Cardiac fibroblast (primary cell): ENCODE measurements around the gene SYNPO2.
"Not testable (repeated sequence)": the region's sequence is repeated elsewhere in the genome, so short reads cannot be mapped to it uniquely, and the experiment has no call there.

Experiments
- DNase-seq, 2 donors: peaks; one replicate each; pipeline versions ENCODE4 v3.0.0 to v3.0.0-alpha.2; 2010; ENCODE audit warnings: low read depth in 2 of 2
- H3K4me3 ChIP-seq, 2 donors: replicated peaks in 1 of 2; 1 replicate in 1 of 2; 2 replicates in 1 of 2; pipeline ENCODE4 v1.5.1; 2011; ENCODE audit warnings: low read depth in 2 of 2, low read length in 2 of 2, mild to moderate bottlenecking in 2 of 2, moderate library complexity in 1 of 2
- TF ChIP-seq, protein P1 (sequence below): IDR thresholded peaks from one replicate; pipeline ENCODE4 v1.5.1; 2011; ENCODE audit warnings: low read depth, mild to moderate bottlenecking, low read length, inconsistent platforms

SYNPO2 gene

DNA sequence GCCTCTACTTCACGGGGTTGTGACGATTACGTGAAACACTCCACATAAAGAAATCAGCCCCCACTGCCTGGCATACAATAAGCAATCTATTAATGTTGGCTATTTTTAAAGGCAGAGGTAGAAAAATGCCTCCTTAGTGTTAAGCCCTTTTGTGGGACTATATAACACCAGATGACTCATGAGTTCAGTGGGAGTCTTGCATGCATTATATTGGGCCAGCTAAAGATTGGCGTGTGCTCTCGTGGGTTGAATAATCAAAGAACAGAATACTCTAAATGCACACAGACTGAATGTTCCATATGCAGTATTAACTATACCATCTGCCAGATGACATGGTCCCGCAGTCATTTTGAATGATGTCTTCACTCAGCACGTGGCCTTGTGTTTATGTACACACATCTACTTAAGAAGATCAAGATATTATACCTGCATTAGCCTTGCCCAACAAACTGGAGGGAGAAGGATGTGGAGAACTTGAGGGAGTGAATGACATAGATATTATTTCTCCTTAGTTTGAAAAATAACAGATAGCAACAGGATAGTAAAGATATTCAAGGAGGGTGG is 162.0 kb downstream of the SYNPO2 start:
- no peak overlapping the region for H3K4me3 ChIP-seq
- no peak for DNase-seq
- TF ChIP-seq, protein P1, sequence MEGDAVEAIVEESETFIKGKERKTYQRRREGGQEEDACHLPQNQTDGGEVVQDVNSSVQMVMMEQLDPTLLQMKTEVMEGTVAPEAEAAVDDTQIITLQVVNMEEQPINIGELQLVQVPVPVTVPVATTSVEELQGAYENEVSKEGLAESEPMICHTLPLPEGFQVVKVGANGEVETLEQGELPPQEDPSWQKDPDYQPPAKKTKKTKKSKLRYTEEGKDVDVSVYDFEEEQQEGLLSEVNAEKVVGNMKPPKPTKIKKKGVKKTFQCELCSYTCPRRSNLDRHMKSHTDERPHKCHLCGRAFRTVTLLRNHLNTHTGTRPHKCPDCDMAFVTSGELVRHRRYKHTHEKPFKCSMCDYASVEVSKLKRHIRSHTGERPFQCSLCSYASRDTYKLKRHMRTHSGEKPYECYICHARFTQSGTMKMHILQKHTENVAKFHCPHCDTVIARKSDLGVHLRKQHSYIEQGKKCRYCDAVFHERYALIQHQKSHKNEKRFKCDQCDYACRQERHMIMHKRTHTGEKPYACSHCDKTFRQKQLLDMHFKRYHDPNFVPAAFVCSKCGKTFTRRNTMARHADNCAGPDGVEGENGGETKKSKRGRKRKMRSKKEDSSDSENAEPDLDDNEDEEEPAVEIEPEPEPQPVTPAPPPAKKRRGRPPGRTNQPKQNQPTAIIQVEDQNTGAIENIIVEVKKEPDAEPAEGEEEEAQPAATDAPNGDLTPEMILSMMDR = no peak

DNA sequence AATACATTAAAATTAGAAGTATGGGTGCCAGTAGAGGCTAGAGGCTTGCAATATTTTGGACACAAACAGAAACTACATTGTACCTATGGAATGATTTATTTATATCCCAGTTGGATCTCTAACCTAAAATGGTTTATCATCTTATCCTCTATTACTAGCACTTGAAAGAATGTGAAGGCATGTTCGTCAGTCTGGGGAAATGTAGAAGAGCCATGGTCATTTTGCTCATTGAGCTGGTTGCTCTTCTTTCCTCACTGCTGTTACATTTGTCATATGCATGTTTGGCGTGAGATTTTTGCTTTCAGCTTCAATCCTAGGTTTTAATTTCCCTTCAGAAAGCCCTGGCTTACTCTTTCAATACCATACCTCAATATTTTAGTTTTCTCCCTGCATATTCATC is 164.6 kb downstream of the SYNPO2 start:
- TF ChIP-seq, protein P1 = no peak
- DNase-seq = no peak
- no peak overlapping the region for H3K4me3 ChIP-seq

DNA sequence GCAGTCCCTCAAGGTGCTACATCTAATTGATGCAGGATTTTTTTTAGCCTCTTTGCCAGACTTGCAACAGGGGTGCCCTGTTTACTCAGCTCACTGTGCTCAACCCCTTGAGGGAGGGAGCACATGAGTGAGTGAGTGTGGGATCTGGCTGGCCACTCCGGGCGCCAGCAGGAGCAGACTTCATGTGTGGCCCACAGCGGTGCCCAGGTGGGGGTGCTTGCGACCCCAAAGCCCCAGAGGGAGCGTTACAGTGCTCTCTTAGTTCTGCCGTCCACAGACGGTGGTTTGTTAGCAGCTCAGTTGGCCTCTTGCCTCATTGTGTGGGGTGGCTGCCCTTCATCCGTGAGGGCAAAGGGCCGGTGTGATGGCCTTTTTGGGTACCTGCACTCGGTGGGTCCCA is 165.3 kb downstream of the SYNPO2 start:
- H3K4me3 ChIP-seq = no peak overlapping the region
- no peak for DNase-seq
- TF ChIP-seq, protein P1 = no peak

DNA sequence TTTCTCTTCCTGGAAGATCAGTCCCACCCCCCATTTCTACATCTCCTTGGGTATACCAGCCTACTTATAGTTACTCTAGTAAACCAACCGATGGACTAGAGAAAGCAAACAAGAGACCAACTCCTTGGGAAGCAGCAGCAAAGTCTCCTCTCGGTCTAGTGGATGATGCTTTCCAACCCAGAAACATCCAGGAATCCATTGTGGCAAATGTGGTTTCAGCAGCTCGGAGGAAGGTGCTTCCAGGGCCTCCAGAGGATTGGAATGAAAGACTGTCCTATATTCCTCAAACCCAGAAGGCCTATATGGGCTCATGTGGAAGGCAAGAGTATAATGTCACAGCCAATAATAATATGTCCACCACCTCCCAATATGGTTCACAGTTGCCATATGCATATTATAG is 168.8 kb downstream of the SYNPO2 start:
- TF ChIP-seq, protein P1 = no peak
- H3K4me3 ChIP-seq = no peak overlapping the region
- DNase-seq = no peak

DNA sequence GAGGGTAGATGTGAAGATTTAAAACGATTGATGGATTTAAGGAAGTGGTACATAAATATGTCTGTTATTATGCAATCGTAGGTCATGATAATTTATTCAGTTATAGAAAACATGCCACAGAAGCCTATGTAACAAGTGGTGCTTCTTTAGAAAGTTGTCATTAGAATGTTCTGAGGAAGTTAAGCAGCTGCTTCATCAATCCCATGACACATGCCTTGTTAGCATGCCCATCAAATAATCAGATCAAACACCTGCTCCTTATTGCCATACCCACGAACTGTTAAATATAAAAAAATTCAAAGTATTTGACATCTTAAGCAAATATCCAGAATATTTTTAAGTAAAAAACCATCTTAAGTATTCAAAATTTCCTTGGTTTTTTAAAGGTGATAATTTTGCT is 170.6 kb downstream of the SYNPO2 start:
- TF ChIP-seq, protein P1 = no peak
- no peak for DNase-seq
- no peak overlapping the region for H3K4me3 ChIP-seq

DNA sequence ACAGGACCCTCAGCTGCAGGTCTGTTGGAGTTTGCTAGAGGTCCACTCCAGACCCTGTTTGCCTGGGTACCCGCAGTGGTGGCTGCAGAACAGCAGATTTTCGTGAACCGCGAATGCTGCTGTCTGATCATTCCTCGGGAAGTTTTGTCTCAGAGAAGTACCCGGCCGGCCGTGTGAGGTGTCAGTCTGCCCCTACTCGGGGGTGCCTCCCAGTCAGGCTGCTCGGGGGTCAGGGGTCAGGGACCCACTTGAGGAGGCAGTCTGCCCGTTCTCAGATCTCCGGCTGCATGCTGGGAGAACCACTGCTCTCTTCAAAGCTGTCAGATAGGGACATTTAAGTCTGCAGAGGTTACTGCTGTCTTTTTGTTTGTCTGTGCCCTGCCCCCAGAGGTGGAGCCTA is 178.5 kb downstream of the SYNPO2 start:
- not testable (repeated sequence) for DNase-seq, H3K4me3 ChIP-seq

DNA sequence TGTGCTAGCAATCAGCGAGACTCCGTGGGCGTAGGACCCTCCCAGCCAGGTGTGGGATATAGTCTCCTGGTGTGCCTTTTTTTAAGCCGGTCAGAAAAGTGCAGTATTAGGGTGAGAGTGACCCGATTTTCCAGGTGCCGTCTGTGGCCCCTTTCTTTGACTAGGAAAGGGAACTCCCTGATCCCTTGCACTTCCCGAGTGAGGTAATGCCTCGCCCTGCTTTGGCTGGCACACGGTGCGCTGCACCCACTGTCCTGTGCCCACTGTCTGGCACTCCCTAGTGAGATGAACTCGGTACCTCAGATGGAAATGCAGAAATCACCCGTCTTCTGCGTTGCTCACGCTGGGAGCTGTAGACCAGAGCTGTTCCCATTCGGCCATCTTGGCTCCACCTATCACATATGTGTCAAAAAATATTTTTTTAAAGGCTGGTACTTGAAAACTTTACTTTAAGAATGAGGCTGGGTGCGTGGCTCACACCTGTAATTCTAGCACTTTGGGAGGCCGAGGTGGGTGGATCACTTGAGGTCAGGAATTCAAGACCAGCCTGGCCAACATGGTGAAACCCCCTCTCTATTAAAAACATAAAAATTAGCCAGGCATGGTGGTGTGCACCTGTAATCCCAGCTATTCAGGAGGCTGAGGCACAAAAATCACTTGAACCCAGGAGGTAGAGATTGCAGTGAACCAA is 179.2 kb downstream of the SYNPO2 start:
- not testable (repeated sequence) for H3K4me3 ChIP-seq, DNase-seq

DNA sequence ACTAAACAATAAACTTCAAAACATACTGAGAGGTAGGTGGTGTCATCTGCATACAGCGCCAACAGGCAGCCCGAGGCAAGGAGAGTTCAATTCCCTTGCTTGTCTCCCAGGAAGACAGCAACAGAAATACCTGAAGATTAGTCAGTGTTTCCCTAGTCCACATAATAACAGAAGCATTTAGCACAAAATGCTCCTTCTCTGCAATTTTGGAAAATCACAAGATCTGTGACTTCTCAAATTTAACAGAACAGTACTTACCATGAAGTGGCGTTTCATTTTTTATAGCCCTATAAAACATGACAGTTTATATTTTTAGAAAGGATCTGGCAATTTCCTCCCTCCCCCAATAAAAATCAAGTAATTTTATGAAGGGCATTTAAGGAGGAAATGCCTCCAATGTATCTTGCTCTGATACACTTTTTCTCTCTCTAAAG is 179.9 kb downstream of the SYNPO2 start:
- H3K4me3 ChIP-seq = no peak overlapping the region
- TF ChIP-seq, protein P1 = no peak
- peak in 1 of 2 donors; percentile 22 for DNase-seq
